Prostate gland (tissue), 2 donors: Measurements from ENCODE around the gene FGF7. TPM values are rescaled to one million over a fixed set of nuclear protein-coding genes. Genes with fewer than 3 reads are reported as not detected.
A peak's percentile ranks its signal among the peaks of the same experiment; 100 is the strongest.

Source experiments
- DNase-seq: peaks from one replicate; pipeline ENCODE4 v3.0.0-alpha.2; 2019; ENCODE audit warnings: low spot score
- H3K27ac ChIP-seq, 2 donors: fragments of 200-600 bp; sonication (generic); 2 replicates each; pipeline ENCODE4 v1.5.1; 2017 to 2019
- H3K27me3 ChIP-seq: fragments of 200-600 bp; sonication (generic); replicated peaks from 2 replicates; pipeline ENCODE4 v1.5.1; 2019; ENCODE audit not compliant: insufficient read depth
- H3K36me3 ChIP-seq, 2 donors: fragments of 200-600 bp; sonication (generic); 1 replicate in 1 of 2; 2 replicates in 1 of 2; pipeline versions ENCODE4 v1.5.1 to v1.8.1; 2017 to 2019
- H3K4me1 ChIP-seq: fragments of 200-600 bp; sonication (generic); replicated peaks from 2 replicates; pipeline ENCODE4 v1.5.1; 2019
- H3K4me3 ChIP-seq, 2 donors: fragments of 200-600 bp; sonication (generic); 2 replicates each; pipeline ENCODE4 v1.5.1; 2017 to 2019
- H3K9me3 ChIP-seq: fragments of 200-600 bp; sonication (generic); 2 replicates; pipeline ENCODE4 v1.5.1; 2017
- POLR2A ChIP-seq: fragments of 450-650 bp; IDR thresholded peaks from one replicate; pipeline ENCODE4 v1.6.1; 2016; ENCODE audit warnings: antibody characterized with exemption, mild to moderate bottlenecking
- POLR2AphosphoS5 ChIP-seq: sonication (generic); formaldehyde crosslinking; IDR thresholded peaks from one replicate; pipeline ENCODE4 v1.6.1; 2017; ENCODE audit warnings: antibody characterized with exemption
- WGBS: methylation state at CpG from one replicate; pipeline ENCODE4 v1.1.5; 2018; 5-methylcytosine and 5-hydroxymethylcytosine counted together
- intact Hi-C: fragments of 100-400 bp; cut with DNase I; formaldehyde crosslinking; loops from one replicate; pipeline ENCODE4 v1.14.2; 2022
- total RNA-seq, 2 donors: library from RNA; depleted of rRNA; stranded (reverse); fragments of >200 nt; gene quantifications; one replicate each; pipeline ENCODE4 v1.1.0, GENCODE V29; 2016
- TF ChIP-seq, protein P1 (sequence below), 4 experiments: fragments of 200-600 bp in 2 of 4; fragments of 450-650 bp in 2 of 4; sonication (generic) in 2 of 4; IDR thresholded peaks; 1 replicate in 3 of 4; 2 replicates in 1 of 4; pipeline ENCODE4 v1.5.1; 2016 to 2019; ENCODE audit warnings: antibody characterized with exemption in 4 of 4, mild to moderate bottlenecking in 2 of 4, moderate library complexity in 2 of 4

Gene FGF7
- total RNA-seq, 2 donors from 2014 or later, result 8.9 to 11.5 TPM

DNA sequence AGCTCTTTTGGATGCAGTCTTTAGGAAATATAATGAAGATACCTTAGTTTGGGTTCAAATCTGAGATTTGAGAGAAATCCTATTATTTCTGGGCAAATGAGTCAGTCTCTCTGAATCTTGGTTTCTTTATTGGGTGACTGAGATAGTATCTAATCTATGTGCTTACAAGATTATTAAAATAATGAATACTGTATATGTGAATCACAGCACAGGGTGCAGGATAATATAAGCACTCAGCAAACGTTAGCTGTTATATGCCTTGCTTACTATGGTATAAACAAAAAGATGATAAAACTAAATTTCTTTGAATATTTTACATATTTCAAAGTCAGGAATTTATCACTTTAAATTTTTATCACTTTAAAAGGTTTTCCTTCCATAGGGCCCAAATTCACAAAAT is 29.6 kb downstream of the FGF7 start:
- Histone ChIP-seq H3K36me3 (no peaks in the 10 kb centered on the region), H3K4me1 (no peaks in the 10 kb centered on the region), H3K27me3 (no peaks in the 10 kb centered on the region), H3K4me3 (no peak overlapping the region), H3K9me3 (no peaks in the 10 kb centered on the region), H3K27ac (no peak overlapping the region)
- intact Hi-C loops, result no loop called here
- WGBS, result 50% methylated on average over 1 of the region's 1 CpG
- TF ChIP-seq, protein P1, sequence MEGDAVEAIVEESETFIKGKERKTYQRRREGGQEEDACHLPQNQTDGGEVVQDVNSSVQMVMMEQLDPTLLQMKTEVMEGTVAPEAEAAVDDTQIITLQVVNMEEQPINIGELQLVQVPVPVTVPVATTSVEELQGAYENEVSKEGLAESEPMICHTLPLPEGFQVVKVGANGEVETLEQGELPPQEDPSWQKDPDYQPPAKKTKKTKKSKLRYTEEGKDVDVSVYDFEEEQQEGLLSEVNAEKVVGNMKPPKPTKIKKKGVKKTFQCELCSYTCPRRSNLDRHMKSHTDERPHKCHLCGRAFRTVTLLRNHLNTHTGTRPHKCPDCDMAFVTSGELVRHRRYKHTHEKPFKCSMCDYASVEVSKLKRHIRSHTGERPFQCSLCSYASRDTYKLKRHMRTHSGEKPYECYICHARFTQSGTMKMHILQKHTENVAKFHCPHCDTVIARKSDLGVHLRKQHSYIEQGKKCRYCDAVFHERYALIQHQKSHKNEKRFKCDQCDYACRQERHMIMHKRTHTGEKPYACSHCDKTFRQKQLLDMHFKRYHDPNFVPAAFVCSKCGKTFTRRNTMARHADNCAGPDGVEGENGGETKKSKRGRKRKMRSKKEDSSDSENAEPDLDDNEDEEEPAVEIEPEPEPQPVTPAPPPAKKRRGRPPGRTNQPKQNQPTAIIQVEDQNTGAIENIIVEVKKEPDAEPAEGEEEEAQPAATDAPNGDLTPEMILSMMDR (IDR thresholded peaks at IDR 0.05), result no peak
- TF ChIP-seq POLR2A (no peak), POLR2AphosphoS5 (no peak)
- no peak for DNase-seq

DNA sequence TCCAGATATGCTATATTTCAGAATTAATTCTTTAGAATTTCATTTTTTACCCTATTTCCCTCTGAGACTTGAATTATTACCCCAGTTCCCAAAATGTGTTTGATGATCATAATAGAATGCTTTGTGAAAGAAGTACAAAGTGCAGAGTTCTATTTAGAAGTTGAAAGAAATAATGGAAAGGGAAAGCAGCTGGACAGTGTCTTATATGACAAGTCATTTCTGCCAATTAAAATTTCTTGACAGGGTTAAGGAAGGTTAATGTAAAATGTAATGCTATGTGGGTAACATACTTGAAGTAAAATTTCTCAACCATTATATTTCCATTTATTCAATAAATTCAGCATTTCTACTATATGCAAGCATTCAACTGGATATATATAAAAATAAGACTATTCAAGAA is 33.1 kb downstream of the FGF7 start:
- Histone ChIP-seq H3K27me3 (no peaks in the 10 kb centered on the region), H3K36me3 (no peaks in the 10 kb centered on the region), H3K4me3 (no peak overlapping the region), H3K9me3 (no peaks in the 10 kb centered on the region), H3K4me1 (no peaks in the 10 kb centered on the region), H3K27ac (no peak overlapping the region)
- intact Hi-C loops, result no loop called here
- DNase-seq, result no peak
- TF ChIP-seq, protein P1 (IDR thresholded peaks at IDR 0.05), result no peak
- TF ChIP-seq POLR2AphosphoS5, result no peak

DNA sequence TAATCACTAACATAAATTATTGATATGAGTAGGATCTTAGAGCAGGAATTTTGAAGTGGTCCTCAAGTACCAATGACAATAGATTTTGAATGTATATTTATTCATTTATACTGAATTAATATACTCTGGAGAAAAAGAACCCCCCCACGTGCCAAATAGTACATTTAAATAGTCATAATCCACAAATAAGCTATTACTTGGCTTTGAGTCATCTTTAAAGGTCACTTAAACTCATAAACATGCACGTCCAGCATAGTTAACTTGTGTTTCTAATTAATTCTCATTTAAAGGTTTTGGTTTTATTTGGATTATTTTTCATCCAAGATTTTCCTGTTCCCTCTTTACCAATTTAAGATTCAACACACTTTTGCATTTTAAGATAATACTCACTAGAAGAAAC is 35.1 kb downstream of the FGF7 start:
- intact Hi-C loops, result no loop called here
- TF ChIP-seq, protein P1 (IDR thresholded peaks at IDR 0.05), result no peak
- peak; percentile 21 for TF ChIP-seq POLR2AphosphoS5
- no peak for TF ChIP-seq POLR2A
- no peaks in the 10 kb centered on the region for H3K27me3 ChIP-seq
- no peaks in the 10 kb centered on the region for H3K4me1 ChIP-seq
- no peak for DNase-seq
- H3K36me3 ChIP-seq, result no peaks in the 10 kb centered on the region
- no peaks in the 10 kb centered on the region for H3K9me3 ChIP-seq
- peak overlapping the region in 1 of 2 donors; percentile 37 for H3K27ac ChIP-seq
- WGBS, result 10% methylated on average over 2 of the region's 2 CpGs
- no peak overlapping the region for H3K4me3 ChIP-seq

DNA sequence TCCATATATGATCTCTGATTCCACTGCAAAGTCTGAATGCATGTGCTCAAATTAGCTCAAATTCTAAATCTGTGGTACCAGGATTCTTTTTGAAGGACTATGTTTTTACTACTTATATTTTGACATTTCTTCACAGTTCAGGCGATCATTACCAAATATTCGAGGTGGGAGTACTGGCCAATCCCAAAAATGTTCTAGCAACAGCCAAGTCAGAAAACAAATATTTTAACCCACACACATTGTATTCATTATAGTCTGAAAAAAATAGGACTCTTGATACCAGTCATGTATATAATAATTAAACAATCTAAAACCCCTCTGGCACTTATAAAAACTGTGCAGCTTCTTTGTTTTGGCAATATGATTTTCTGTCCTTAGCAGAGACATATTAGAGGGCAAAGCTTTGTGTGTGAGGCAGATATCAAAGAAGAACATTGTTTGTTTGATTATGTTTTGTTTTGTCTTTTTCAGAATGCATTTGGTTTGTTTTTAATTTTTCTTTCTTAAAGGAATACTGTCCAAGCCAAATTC is 37.4 kb downstream of the FGF7 start:
- H3K27ac ChIP-seq, result no peak overlapping the region
- intact Hi-C loops, result no loop called here
- no peaks in the 10 kb centered on the region for H3K4me1 ChIP-seq
- TF ChIP-seq POLR2AphosphoS5, result no peak
- TF ChIP-seq, protein P1 (IDR thresholded peaks at IDR 0.05), result no peak
- no peak for TF ChIP-seq POLR2A
- 50% methylated on average over 2 of the region's 2 CpGs for WGBS
- no peaks in the 10 kb centered on the region for H3K27me3 ChIP-seq
- H3K9me3 ChIP-seq, result no peaks in the 10 kb centered on the region
- no peak for DNase-seq
- H3K4me3 ChIP-seq, result no peak overlapping the region
- no peaks in the 10 kb centered on the region for H3K36me3 ChIP-seq

DNA sequence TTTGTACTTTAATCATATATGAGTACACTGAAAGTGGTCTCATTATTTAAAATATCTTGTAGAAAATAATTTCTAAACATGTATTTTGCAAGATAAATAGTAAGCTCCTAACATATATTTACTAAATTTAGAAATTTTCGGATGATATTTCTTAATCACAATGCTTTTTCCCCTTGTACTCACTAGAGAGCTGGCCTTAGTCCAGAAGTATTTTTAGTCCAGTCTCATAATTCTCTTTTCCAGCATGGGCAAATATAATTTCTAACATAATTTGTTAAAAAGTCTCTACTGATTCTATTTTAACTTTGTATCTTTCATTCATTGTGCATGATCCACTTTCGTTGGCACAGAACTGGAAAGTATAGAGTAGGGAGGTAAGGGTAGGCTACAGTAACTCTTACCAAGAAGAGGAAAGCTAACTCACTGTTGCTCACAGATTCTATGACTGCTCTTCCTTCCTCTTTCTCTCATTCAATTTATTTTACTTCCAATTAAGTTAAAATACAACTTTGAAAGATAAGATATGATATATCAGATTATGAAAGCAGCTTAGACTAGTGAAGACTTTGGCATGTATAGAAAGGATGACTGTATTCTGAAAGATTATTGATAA is 39.3 kb downstream of the FGF7 start:
- Histone ChIP-seq H3K4me1 (no peaks in the 10 kb centered on the region), H3K27ac (no peak overlapping the region), H3K9me3 (no peaks in the 10 kb centered on the region), H3K27me3 (no peaks in the 10 kb centered on the region), H3K36me3 (no peaks in the 10 kb centered on the region), H3K4me3 (no peak overlapping the region)
- 54% methylated on average over 2 of the region's 2 CpGs for WGBS
- no peak for DNase-seq
- intact Hi-C loops, result no loop called here
- TF ChIP-seq POLR2A (no peak), POLR2AphosphoS5 (no peak)
- TF ChIP-seq, protein P1 (IDR thresholded peaks at IDR 0.05), result no peak
